ENCODE results near the gene CT83.

DNA sequence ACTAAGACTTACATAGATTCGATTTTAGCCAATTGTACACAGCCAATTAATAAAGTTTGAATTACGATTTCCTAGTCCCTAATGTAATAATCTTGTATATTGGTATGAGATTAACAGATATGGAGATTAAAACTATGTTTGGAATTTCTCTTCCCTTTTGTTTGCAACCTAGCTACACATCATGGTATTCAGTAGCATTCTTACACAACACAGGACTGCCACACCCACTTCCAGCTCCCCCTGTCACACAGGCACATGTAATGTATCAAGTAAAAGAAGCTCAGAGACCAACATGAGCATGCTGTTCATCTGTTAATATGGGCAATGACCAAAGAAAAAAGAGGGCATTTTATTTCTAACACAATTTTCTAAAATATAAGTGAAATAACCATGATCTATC lies 13.6 kb downstream of the CT83 start:
- no peak for TF ChIP-seq POLR2A (IDR thresholded peaks at IDR 0.05)
- TF ChIP-seq, protein P1, sequence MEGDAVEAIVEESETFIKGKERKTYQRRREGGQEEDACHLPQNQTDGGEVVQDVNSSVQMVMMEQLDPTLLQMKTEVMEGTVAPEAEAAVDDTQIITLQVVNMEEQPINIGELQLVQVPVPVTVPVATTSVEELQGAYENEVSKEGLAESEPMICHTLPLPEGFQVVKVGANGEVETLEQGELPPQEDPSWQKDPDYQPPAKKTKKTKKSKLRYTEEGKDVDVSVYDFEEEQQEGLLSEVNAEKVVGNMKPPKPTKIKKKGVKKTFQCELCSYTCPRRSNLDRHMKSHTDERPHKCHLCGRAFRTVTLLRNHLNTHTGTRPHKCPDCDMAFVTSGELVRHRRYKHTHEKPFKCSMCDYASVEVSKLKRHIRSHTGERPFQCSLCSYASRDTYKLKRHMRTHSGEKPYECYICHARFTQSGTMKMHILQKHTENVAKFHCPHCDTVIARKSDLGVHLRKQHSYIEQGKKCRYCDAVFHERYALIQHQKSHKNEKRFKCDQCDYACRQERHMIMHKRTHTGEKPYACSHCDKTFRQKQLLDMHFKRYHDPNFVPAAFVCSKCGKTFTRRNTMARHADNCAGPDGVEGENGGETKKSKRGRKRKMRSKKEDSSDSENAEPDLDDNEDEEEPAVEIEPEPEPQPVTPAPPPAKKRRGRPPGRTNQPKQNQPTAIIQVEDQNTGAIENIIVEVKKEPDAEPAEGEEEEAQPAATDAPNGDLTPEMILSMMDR (IDR thresholded peaks at IDR 0.05): no peak
